OCI-LY1 (cell line): ENCODE data around the gene ERG.

Experiments used
- H2AFZ ChIP-seq: fragments of 200-600 bp; sonication (generic), shearing (Covaris generic); 2 replicates; pipeline ENCODE4 v1.6.0; 2014; ENCODE audit warnings: antibody characterized with exemption, mild to moderate bottlenecking, low read length
- H3F3A ChIP-seq: fragments of 200-600 bp; sonication (generic), shearing (Covaris generic); 2 replicates; pipeline ENCODE4 v1.6.0; 2014; ENCODE audit warnings: mild to moderate bottlenecking, antibody characterized with exemption, low read length, moderate library complexity; ENCODE audit not compliant: insufficient read depth
- H3K27ac ChIP-seq: fragments of 200-600 bp; sonication (generic); 2 replicates; pipeline ENCODE4 v1.5.1; 2014; ENCODE audit warnings: low read length, mixed run types, mild to moderate bottlenecking, low read depth; ENCODE audit not compliant: poor library complexity, severe bottlenecking
- H3K27me3 ChIP-seq: fragments of 200-600 bp; sonication (generic); 2 replicates; pipeline ENCODE4 v1.6.0; 2014; ENCODE audit warnings: antibody characterized with exemption, mild to moderate bottlenecking, low read length, moderate library complexity; ENCODE audit not compliant: insufficient read depth
- H3K36me3 ChIP-seq: fragments of 200-600 bp; sonication (generic); 2 replicates; pipeline ENCODE4 v1.6.1; 2014; ENCODE audit warnings: mild to moderate bottlenecking, antibody characterized with exemption, low read length, moderate library complexity, mixed read lengths; ENCODE audit not compliant: insufficient read depth
- H3K4me1 ChIP-seq: fragments of 200-600 bp; sonication (generic); 2 replicates; pipeline ENCODE4 v1.5.1; 2014; ENCODE audit warnings: mild to moderate bottlenecking, low read length, moderate library complexity; ENCODE audit not compliant: insufficient read depth, severe bottlenecking
- H3K4me2 ChIP-seq: fragments of 200-600 bp; sonication (generic), shearing (Covaris generic); 2 replicates; pipeline ENCODE4 v1.6.1; 2014; ENCODE audit warnings: low read length
- H3K4me3 ChIP-seq: fragments of 200-600 bp; sonication (generic); 2 replicates; pipeline ENCODE4 v1.5.1; 2014; ENCODE audit warnings: low read length, low read depth, mild to moderate bottlenecking, mixed read lengths; ENCODE audit not compliant: poor library complexity, severe bottlenecking
- H3K79me2 ChIP-seq: fragments of 200-600 bp; shearing (Covaris generic); 2 replicates; pipeline ENCODE4 v1.6.1; 2016; ENCODE audit warnings: mixed run types, low read length, mixed read lengths; ENCODE audit not compliant: insufficient read depth
- H3K9ac ChIP-seq: fragments of 200-600 bp; sonication (generic), shearing (Covaris generic); 2 replicates; pipeline ENCODE4 v1.6.1; 2014; ENCODE audit warnings: mild to moderate bottlenecking, low read length, mixed read lengths
- H3K9me2 ChIP-seq: fragments of 200-600 bp; sonication (generic), shearing (Covaris generic); 2 replicates; pipeline ENCODE4 v1.6.1; 2014; ENCODE audit warnings: low read depth, mild to moderate bottlenecking, low read length, mixed read lengths
- H3K9me3 ChIP-seq: fragments of 200-600 bp; shearing (Covaris generic); 2 replicates; pipeline ENCODE4 v1.6.1; 2014; ENCODE audit warnings: low read length, mixed read lengths
- H4K20me1 ChIP-seq: fragments of 200-600 bp; sonication (generic), shearing (Covaris generic); 2 replicates; pipeline ENCODE4 v1.6.0; 2016; ENCODE audit warnings: mild to moderate bottlenecking, low read length; ENCODE audit not compliant: insufficient read depth
- CTCF ChIP-seq: fragments of 200-600 bp; sonication (generic), shearing (Covaris generic); IDR thresholded peaks from 2 replicates; pipeline ENCODE4 v1.5.1; 2017; ENCODE audit warnings: mild to moderate bottlenecking, antibody characterized with exemption, low read length, moderate library complexity, mixed read lengths
- EZH2 ChIP-seq: fragments of 200-600 bp; sonication (generic), shearing (Covaris generic); IDR thresholded peaks from 2 replicates; pipeline ENCODE4 v1.8.0; 2017; ENCODE audit warnings: borderline replicate concordance, mixed run types, mild to moderate bottlenecking, antibody characterized with exemption, low read length, moderate library complexity, mixed read lengths

The ERG gene

DNA sequence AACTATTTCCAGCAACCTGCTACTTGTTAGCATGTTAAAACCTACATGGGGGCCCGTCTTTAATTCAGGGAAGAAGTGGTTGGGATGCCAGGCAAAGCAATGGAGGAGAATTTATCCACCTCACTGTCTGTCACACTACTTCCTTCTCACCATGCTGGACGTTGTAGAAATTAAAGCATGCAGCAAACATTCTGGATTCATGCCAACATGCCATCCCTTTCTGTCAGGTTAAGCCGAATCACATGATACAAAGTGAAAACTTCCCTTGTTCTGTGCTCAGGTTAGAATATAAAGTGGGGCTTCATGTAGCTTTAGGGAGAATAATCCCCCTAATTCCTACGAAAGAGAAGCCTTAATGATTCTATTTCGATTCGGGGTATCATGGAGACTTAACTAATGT is 95.5 kb downstream of the ERG start:
- no peaks in the 10 kb centered on the region for H3K4me1 ChIP-seq
- no peaks in the 10 kb centered on the region for H3K27me3 ChIP-seq
- TF ChIP-seq EZH2 (no peak), CTCF (no peak)
- no peak overlapping the region for H3K4me3 ChIP-seq
- H3K36me3 ChIP-seq, result no peaks in the 10 kb centered on the region
- H3K79me2 ChIP-seq, result no peaks in the 10 kb centered on the region
- no peaks in the 10 kb centered on the region for H4K20me1 ChIP-seq
- no peaks in the 10 kb centered on the region for H3K9me2 ChIP-seq
- H3K9me3 ChIP-seq, result no peaks in the 10 kb centered on the region
- H3K9ac ChIP-seq, result no peak overlapping the region
- H3F3A ChIP-seq, result no peaks in the 10 kb centered on the region
- H3K27ac ChIP-seq, result no peak overlapping the region
- H2AFZ ChIP-seq, result no peak overlapping the region
- no peak overlapping the region for H3K4me2 ChIP-seq

DNA sequence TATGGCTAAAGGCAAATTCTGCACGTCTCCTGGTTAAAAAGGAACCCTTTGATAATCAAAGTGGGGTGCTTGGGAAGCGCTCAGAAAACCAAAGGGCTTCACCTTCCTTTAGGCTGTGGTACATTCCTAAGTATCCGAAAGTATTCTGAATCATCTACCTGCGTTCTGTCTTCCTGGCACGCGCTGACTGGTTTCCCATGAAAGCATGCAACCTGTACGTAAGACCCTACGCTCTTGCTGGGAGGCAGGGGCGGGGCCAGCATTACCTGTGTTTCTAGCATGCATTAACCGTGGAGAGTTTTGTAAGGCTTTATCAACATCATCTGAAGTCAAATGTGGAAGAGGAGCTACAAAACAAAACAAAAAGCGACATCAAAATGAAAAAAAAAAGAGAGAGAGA is 96.0 kb downstream of the ERG start:
- Histone ChIP-seq H3K9me3 (no peaks in the 10 kb centered on the region), H3F3A (no peaks in the 10 kb centered on the region), H3K4me2 (no peak overlapping the region), H3K27me3 (no peaks in the 10 kb centered on the region), H3K9me2 (no peaks in the 10 kb centered on the region), H2AFZ (no peak overlapping the region), H3K36me3 (no peaks in the 10 kb centered on the region), H3K4me1 (no peaks in the 10 kb centered on the region), H3K27ac (no peak overlapping the region), H3K79me2 (no peaks in the 10 kb centered on the region), H3K4me3 (no peak overlapping the region), H4K20me1 (no peaks in the 10 kb centered on the region), H3K9ac (no peak overlapping the region)
- no peak for TF ChIP-seq CTCF
- no peak for TF ChIP-seq EZH2

DNA sequence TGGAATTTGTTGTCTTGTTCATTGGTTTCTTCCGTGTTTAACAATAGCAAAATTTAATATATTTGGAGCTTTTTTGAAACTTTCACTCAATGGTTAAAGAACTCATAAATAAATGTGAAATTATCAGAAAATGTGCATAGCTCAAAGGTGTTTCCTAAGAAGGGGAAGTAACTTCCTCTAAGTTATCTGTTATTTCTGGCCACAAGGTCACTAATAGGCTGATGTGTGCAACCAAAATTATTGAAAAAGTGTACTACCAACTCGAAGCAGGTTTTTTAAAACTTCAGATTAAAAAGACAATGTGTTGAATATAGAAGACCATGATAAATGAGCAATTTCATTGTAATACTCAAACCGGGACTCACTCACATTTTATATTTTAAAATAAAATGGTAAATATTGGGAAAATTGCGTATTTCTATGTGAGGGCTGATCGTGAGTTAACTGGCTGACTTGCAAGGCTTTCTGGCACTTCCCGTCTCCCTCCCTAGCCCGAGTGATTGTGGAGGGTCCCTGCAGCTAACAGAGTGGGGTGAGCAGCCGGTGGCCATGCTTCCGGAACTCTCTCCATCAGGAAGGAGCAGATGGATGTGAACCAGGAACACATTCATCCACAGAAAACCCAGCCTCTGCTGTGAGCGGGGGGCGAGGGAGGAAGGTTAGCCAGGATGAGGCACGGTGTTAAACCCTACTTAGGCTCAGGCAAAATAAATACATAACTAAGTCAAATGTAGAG is 96.9 kb downstream of the ERG start:
- no peaks in the 10 kb centered on the region for H3F3A ChIP-seq
- H3K27me3 ChIP-seq, result no peaks in the 10 kb centered on the region
- H3K79me2 ChIP-seq, result no peaks in the 10 kb centered on the region
- H3K4me1 ChIP-seq, result no peaks in the 10 kb centered on the region
- no peak overlapping the region for H3K27ac ChIP-seq
- no peaks in the 10 kb centered on the region for H4K20me1 ChIP-seq
- H3K9ac ChIP-seq, result no peak overlapping the region
- no peaks in the 10 kb centered on the region for H3K36me3 ChIP-seq
- TF ChIP-seq CTCF (no peak), EZH2 (no peak)
- H3K9me2 ChIP-seq, result no peaks in the 10 kb centered on the region
- H3K4me2 ChIP-seq, result no peak overlapping the region
- no peak overlapping the region for H3K4me3 ChIP-seq
- H3K9me3 ChIP-seq, result no peaks in the 10 kb centered on the region
- no peak overlapping the region for H2AFZ ChIP-seq
